H9 (cell line): ENCODE data around the gene RNASEH2B. TPM values are rescaled to one million over a fixed set of nuclear protein-coding genes. Genes with fewer than 3 reads are reported as not detected.

Source experiments
- DNase-seq: peaks from one replicate; pipeline ENCODE4 v3.0.0-alpha.2; 2017
- H2AFZ ChIP-seq: one replicate; pipeline ENCODE4 v1.6.1; 2013; ENCODE audit warnings: mild to moderate bottlenecking, low read length, control low read depth, moderate library complexity
- H2AK5ac ChIP-seq: 2 replicates; pipeline ENCODE4 v1.6.1; 2013; ENCODE audit warnings: low read length, control low read depth, mixed read lengths; ENCODE audit not compliant: insufficient read length
- H2BK120ac ChIP-seq: one replicate; pipeline ENCODE4 v1.6.1; 2013; ENCODE audit warnings: low read depth, mild to moderate bottlenecking, low read length, control low read depth, inconsistent platforms; ENCODE audit not compliant: poor library complexity, severe bottlenecking
- H2BK12ac ChIP-seq: 2 replicates; pipeline ENCODE4 v1.6.1; 2013; ENCODE audit warnings: low read length, control low read depth, mixed read lengths, low read depth; ENCODE audit not compliant: insufficient read length
- H2BK15ac ChIP-seq: 2 replicates; pipeline ENCODE4 v1.6.1; 2013; ENCODE audit warnings: low read depth, low read length, control low read depth
- H2BK20ac ChIP-seq: one replicate; pipeline ENCODE4 v1.6.1; 2013; ENCODE audit warnings: low read depth, mild to moderate bottlenecking, low read length, control low read depth, inconsistent platforms; ENCODE audit not compliant: poor library complexity, severe bottlenecking
- H2BK5ac ChIP-seq: 2 replicates; pipeline ENCODE4 v1.6.1; 2013; ENCODE audit warnings: low read length, control low read depth, mixed read lengths; ENCODE audit not compliant: insufficient read length
- H3K14ac ChIP-seq: 2 replicates; pipeline ENCODE4 v1.6.1; 2013; ENCODE audit warnings: low read length, control low read depth; ENCODE audit not compliant: insufficient read depth
- H3K18ac ChIP-seq: 2 replicates; pipeline ENCODE4 v1.6.1; 2013; ENCODE audit warnings: low read depth, mild to moderate bottlenecking, mixed read lengths, low read length, control low read depth; ENCODE audit not compliant: insufficient read length
- H3K23ac ChIP-seq: 2 replicates; pipeline ENCODE4 v1.6.1; 2013; ENCODE audit warnings: low read length, control low read depth, mixed read lengths, low read depth; ENCODE audit not compliant: insufficient read length
- H3K23me2 ChIP-seq: 2 replicates; pipeline ENCODE4 v1.6.1; 2013; ENCODE audit warnings: low read depth, mild to moderate bottlenecking, mixed read lengths, low read length, control low read depth; ENCODE audit not compliant: insufficient read length, poor library complexity, severe bottlenecking
- H3K27ac ChIP-seq: 2 replicates; pipeline ENCODE4 v1.5.1; 2013; ENCODE audit warnings: low read length, control low read depth, mixed read lengths, low read depth; ENCODE audit not compliant: insufficient read length
- H3K27me3 ChIP-seq: 2 replicates; pipeline ENCODE4 v1.6.1; 2013; ENCODE audit warnings: low read length, control low read depth, inconsistent platforms; ENCODE audit not compliant: insufficient read depth
- H3K4ac ChIP-seq: 2 replicates; pipeline ENCODE4 v1.6.1; 2013; ENCODE audit warnings: low read depth, mild to moderate bottlenecking, control low read depth, inconsistent platforms, low read length, moderate library complexity
- H3K4me1 ChIP-seq: 2 replicates; pipeline ENCODE4 v1.6.1; 2013; ENCODE audit warnings: low read length, control low read depth, inconsistent platforms; ENCODE audit not compliant: insufficient read depth
- H3K4me2 ChIP-seq: 2 replicates; pipeline ENCODE4 v1.6.1; 2013; ENCODE audit warnings: low read length, control low read depth, mixed read lengths; ENCODE audit not compliant: insufficient read length, insufficient read depth
- H3K56ac ChIP-seq: 2 replicates; pipeline ENCODE4 v1.6.1; 2013; ENCODE audit warnings: low read depth, mild to moderate bottlenecking, mixed read lengths, low read length, control low read depth; ENCODE audit not compliant: insufficient read length
- H3K79me1 ChIP-seq: 2 replicates; pipeline ENCODE4 v1.6.1; 2013; ENCODE audit warnings: low read depth, mild to moderate bottlenecking, moderate library complexity, low read length, control low read depth, inconsistent platforms; ENCODE audit not compliant: insufficient read depth, poor library complexity, severe bottlenecking
- H3K79me2 ChIP-seq: 2 replicates; pipeline ENCODE4 v1.6.1; 2013; ENCODE audit warnings: low read length, control low read depth, inconsistent platforms; ENCODE audit not compliant: insufficient read depth
- H3K9ac ChIP-seq: 2 replicates; pipeline ENCODE4 v1.6.1; 2013; ENCODE audit warnings: low read length, control low read depth, mixed read lengths; ENCODE audit not compliant: insufficient read length; ENCODE audit errors: extremely low read depth
- H3K9me3 ChIP-seq: one replicate; pipeline ENCODE4 v1.6.1; 2013; ENCODE audit warnings: low read depth, low read length, inconsistent platforms; ENCODE audit not compliant: control insufficient read depth
- H3T11ph ChIP-seq: one replicate; pipeline ENCODE4 v1.6.1; 2013; ENCODE audit warnings: mild to moderate bottlenecking, low read length, control low read depth, inconsistent platforms
- H4K20me1 ChIP-seq: one replicate; pipeline ENCODE4 v1.6.1; 2013; ENCODE audit not compliant: control insufficient read depth, insufficient read length, insufficient read depth
- H4K5ac ChIP-seq: 2 replicates; pipeline ENCODE4 v1.6.1; 2013; ENCODE audit warnings: low read depth, mild to moderate bottlenecking, mixed read lengths, low read length, control low read depth; ENCODE audit not compliant: insufficient read length
- H4K8ac ChIP-seq: replicated peaks from 2 replicates; pipeline ENCODE4 v1.6.1; 2013; ENCODE audit warnings: low read length, control low read depth, mixed read lengths, low read depth; ENCODE audit not compliant: insufficient read length
- H4K91ac ChIP-seq: 2 replicates; pipeline ENCODE4 v1.6.1; 2013; ENCODE audit warnings: low read depth, mild to moderate bottlenecking, moderate library complexity, mixed read lengths, low read length, control low read depth; ENCODE audit not compliant: insufficient read length
- H3K27ac Mint-ChIP-seq, 3 experiments: 2 replicates in 2 of 3; 3 replicates in 1 of 3; pipeline ENCODE4 v1.8.0; 2020 to 2021; ENCODE audit warnings: mixed read lengths in 3 of 3, mild to moderate bottlenecking in 1 of 3, moderate library complexity in 1 of 3
- H3K27me3 Mint-ChIP-seq: 2 replicates; pipeline ENCODE4 v1.8.0; 2021; ENCODE audit warnings: low read depth, mild to moderate bottlenecking, moderate library complexity, mixed read lengths
- H3K36me3 Mint-ChIP-seq, 3 experiments: 2 replicates in 2 of 3; 3 replicates in 1 of 3; pipeline ENCODE4 v1.8.0; 2020 to 2021; ENCODE audit warnings: low read depth in 3 of 3, mixed read lengths in 3 of 3; ENCODE audit not compliant: insufficient read depth in 1 of 3
- H3K4me1 Mint-ChIP-seq, 2 experiments: 2 replicates each; pipeline ENCODE4 v1.8.0; 2020; ENCODE audit warnings: mixed read lengths in 2 of 2
- H3K4me3 Mint-ChIP-seq, 2 experiments: 2 replicates in 1 of 2; 3 replicates in 1 of 2; pipeline ENCODE4 v1.8.0; 2020 to 2021; ENCODE audit warnings: mild to moderate bottlenecking in 2 of 2, mixed read lengths in 2 of 2, moderate library complexity in 1 of 2
- H3K9me3 Mint-ChIP-seq, 2 experiments: 2 replicates in 1 of 2; 3 replicates in 1 of 2; pipeline ENCODE4 v1.8.0; 2020; ENCODE audit warnings: mild to moderate bottlenecking in 2 of 2, mixed read lengths in 2 of 2, moderate library complexity in 1 of 2
- CTCF ChIP-seq: fragments of 200-600 bp; sonication (generic); conservative IDR thresholded peaks from 3 replicates; pipeline ENCODE4 v1.8.0; 2021; ENCODE audit warnings: antibody characterized with exemption, mild to moderate bottlenecking
- WGBS: extraction: QIAGEN DNeasy Blood & Tissue Kit; methylation state at CpG from one replicate; pipeline ENCODE4 v1.1.7; 2013; ENCODE audit warnings: missing lambda C conversion rate, low lambda C conversion rate, mixed read lengths; ENCODE audit not compliant: insufficient read length; ENCODE audit errors: extremely low coverage; 5-methylcytosine and 5-hydroxymethylcytosine counted together
- total RNA-seq: library from RNA; stranded (reverse); gene quantifications from 2 replicates; pipeline ENCODE4 v1.2.1, GENCODE V29; 2021

RNASEH2B gene
- total RNA-seq, 1 experiment from 2014 or later, result 53.9 TPM

GRCh38 chr13:51003642-51004041, 94.1 kb downstream of the RNASEH2B start:
- H3K23me2 ChIP-seq, result no peaks in the 10 kb centered on the region
- H3K14ac ChIP-seq, result no peak overlapping the region
- no peaks in the 10 kb centered on the region for H3K27me3 ChIP-seq
- Mint-ChIP-seq H3K27me3 (peaks cover 3% of the 10 kb centered on the region), H3K36me3 (no peaks in the 10 kb centered on the region), H3K4me3 (no peak overlapping the region), H3K27ac (no peak overlapping the region), H3K4me1 (peaks cover 30 to 31% of the 10 kb centered on the region in 2 experiments), H3K9me3 (no peaks in the 10 kb centered on the region)
- H3K18ac ChIP-seq, result no peak overlapping the region
- H3T11ph ChIP-seq, result no peak overlapping the region
- no peak overlapping the region for H4K8ac ChIP-seq
- H3K9me3 ChIP-seq, result no peaks in the 10 kb centered on the region
- DNase-seq, result no peak
- H2BK5ac ChIP-seq, result no peak overlapping the region
- no CpG with 5 or more reads among the region's 7 CpGs for WGBS
- H4K91ac ChIP-seq, result no peak overlapping the region
- no peak overlapping the region for H3K4ac ChIP-seq
- H3K79me2 ChIP-seq, result no peaks in the 10 kb centered on the region
- H3K4me1 ChIP-seq, result 0 out of 2 replicates have a peak, but pooled peaks cover 2% of the 10 kb centered on the region
- no peak overlapping the region for H3K56ac ChIP-seq
- no peak for TF ChIP-seq CTCF
- H3K4me2 ChIP-seq, result no peak overlapping the region
- H3K9ac ChIP-seq, result no peak overlapping the region
- no peak overlapping the region for H2BK15ac ChIP-seq
- no peaks in the 10 kb centered on the region for H3K79me1 ChIP-seq
- no peak overlapping the region for H2BK20ac ChIP-seq
- no peak overlapping the region for H4K5ac ChIP-seq
- H2AK5ac ChIP-seq, result no peak overlapping the region
- no peak overlapping the region for H3K23ac ChIP-seq
- no peak overlapping the region for H2BK120ac ChIP-seq
- no peak overlapping the region for H2BK12ac ChIP-seq
- H4K20me1 ChIP-seq, result no peaks in the 10 kb centered on the region
- no peak overlapping the region for H2AFZ ChIP-seq
- H3K27ac ChIP-seq, result no peak overlapping the region
